ENCODE measurements around the gene PYURF. TPM values are rescaled to one million over a fixed set of nuclear protein-coding genes. Genes with fewer than 3 reads are reported as not detected.

Gene PYURF
- total RNA-seq, 1 experiment from 2014 or later = 46.6 TPM

GRCh38 chr4:88514557-88515511 is 8.7 kb downstream of the PYURF start:
- no peaks in the 10 kb centered on the region for H3K9me3 ChIP-seq
- TF ChIP-seq CTCF (IDR thresholded peaks at IDR 0.05; ENCODE audit: insufficient read depth in 1 of 2, low read depth in 1 of 2, low read length in 1 of 2, severe bottlenecking in 1 of 2, unreplicated experiment in 1 of 2) = no peak
- Mint-ChIP-seq H3K36me3 (ENCODE audit: insufficient read depth, unreplicated experiment) (no peaks in the 10 kb centered on the region), H3K4me3 (ENCODE audit: unreplicated experiment) (no peak overlapping the region), H3K4me1 (ENCODE audit: low read depth, unreplicated experiment) (no peaks in the 10 kb centered on the region), H3K9me3 (ENCODE audit: unreplicated experiment) (no peaks in the 10 kb centered on the region), H3K27ac (ENCODE audit: unreplicated experiment) (no peak overlapping the region), H3K27me3 (ENCODE audit: insufficient read depth, unreplicated experiment) (no peaks in the 10 kb centered on the region)
- intact Hi-C loops (cut with micrococcal nuclease; ENCODE audit: unreplicated experiment) = loop anchor here (1.0 to 5.0 kb wide), 10 partner anchors 59 to 668 kb away; partner anchors contain the start of gene PPM1K
- no peaks in the 10 kb centered on the region for H3K36me3 ChIP-seq (ENCODE audit: control insufficient read depth, insufficient read depth, low read length)
- BruUV-seq (replicated peaks) = no TSS peak
- no peaks in the 10 kb centered on the region for H3K27me3 ChIP-seq (replicated peaks; ENCODE audit: control insufficient read depth, insufficient read depth, low read length)
- H3K4me1 ChIP-seq = no peaks in the 10 kb centered on the region
- no peak for DNase-seq
- H3K4me3 ChIP-seq (ENCODE audit: low read depth, low read length) = no peak overlapping the region
- POLR2A ChIA-PET = no interaction called here
- CTCF ChIA-PET = interaction anchor here (0.5 to 3.8 kb wide), 15 partner anchors 12 to 1334 kb away, joined by 3 to 74 read pairs (median 5); partner anchors contain the start of genes HERC5, HERC6 and PPM1K

DNA sequence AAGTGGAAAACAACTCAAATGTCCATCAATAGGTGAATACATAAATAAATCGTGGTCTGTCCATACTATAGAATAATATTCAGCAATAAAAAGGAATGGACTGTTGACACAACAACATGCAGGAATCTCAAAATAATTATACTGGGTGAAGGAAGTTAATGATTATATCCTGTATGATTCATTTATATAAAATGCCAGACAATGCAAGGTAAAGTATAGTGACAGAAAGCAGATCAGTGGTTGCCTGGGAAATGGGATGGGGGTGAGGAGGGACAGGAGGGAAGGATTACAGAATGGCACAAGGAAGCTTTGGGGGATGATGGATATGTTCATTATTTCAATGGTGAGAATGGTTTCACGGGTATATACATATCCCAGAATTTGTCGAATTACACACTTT is 12.3 kb downstream of the PYURF start:
- H3K27me3 Mint-ChIP-seq (ENCODE audit: insufficient read depth, unreplicated experiment) = no peaks in the 10 kb centered on the region
- H3K4me1 Mint-ChIP-seq (ENCODE audit: low read depth, unreplicated experiment) = no peaks in the 10 kb centered on the region
- no peaks in the 10 kb centered on the region for H3K27me3 ChIP-seq (replicated peaks; ENCODE audit: control insufficient read depth, insufficient read depth, low read length)
- BruUV-seq (replicated peaks) = no TSS peak
- no peak overlapping the region for H3K4me3 ChIP-seq (ENCODE audit: low read depth, low read length)
- no peak for DNase-seq
- H3K36me3 ChIP-seq (ENCODE audit: control insufficient read depth, insufficient read depth, low read length) = no peaks in the 10 kb centered on the region
- CTCF ChIA-PET = no interaction called here
- no peak for TF ChIP-seq CTCF (IDR thresholded peaks at IDR 0.05; ENCODE audit: insufficient read depth in 1 of 2, low read depth in 1 of 2, low read length in 1 of 2, severe bottlenecking in 1 of 2, unreplicated experiment in 1 of 2)
- intact Hi-C loops (cut with micrococcal nuclease; ENCODE audit: unreplicated experiment) = no loop called here
- no peaks in the 10 kb centered on the region for H3K9me3 ChIP-seq
- H3K4me3 Mint-ChIP-seq (ENCODE audit: unreplicated experiment) = no peak overlapping the region
- H3K9me3 Mint-ChIP-seq (ENCODE audit: unreplicated experiment) = no peaks in the 10 kb centered on the region
- POLR2A ChIA-PET = no interaction called here
- H3K36me3 Mint-ChIP-seq (ENCODE audit: insufficient read depth, unreplicated experiment) = no peaks in the 10 kb centered on the region
- H3K27ac Mint-ChIP-seq (ENCODE audit: unreplicated experiment) = no peak overlapping the region
- no peaks in the 10 kb centered on the region for H3K4me1 ChIP-seq

GRCh38 chr4:88503344-88503743 is 20.2 kb downstream of the PYURF start:
- no TSS peak for BruUV-seq (replicated peaks)
- TF ChIP-seq CTCF (IDR thresholded peaks at IDR 0.05; ENCODE audit: insufficient read depth in 1 of 2, low read depth in 1 of 2, low read length in 1 of 2, severe bottlenecking in 1 of 2, unreplicated experiment in 1 of 2) = no peak
- H3K27me3 ChIP-seq (replicated peaks; ENCODE audit: control insufficient read depth, insufficient read depth, low read length) = no peaks in the 10 kb centered on the region
- intact Hi-C loops (cut with micrococcal nuclease; ENCODE audit: unreplicated experiment) = no loop called here
- Mint-ChIP-seq H3K27me3 (ENCODE audit: insufficient read depth, unreplicated experiment) (no peaks in the 10 kb centered on the region), H3K27ac (ENCODE audit: unreplicated experiment) (no peak overlapping the region), H3K9me3 (ENCODE audit: unreplicated experiment) (no peaks in the 10 kb centered on the region), H3K4me1 (ENCODE audit: low read depth, unreplicated experiment) (no peaks in the 10 kb centered on the region), H3K36me3 (ENCODE audit: insufficient read depth, unreplicated experiment) (no peaks in the 10 kb centered on the region), H3K4me3 (ENCODE audit: unreplicated experiment) (no peak overlapping the region)
- no peak overlapping the region for H3K4me3 ChIP-seq (ENCODE audit: low read depth, low read length)
- H3K4me1 ChIP-seq = no peaks in the 10 kb centered on the region
- no peaks in the 10 kb centered on the region for H3K36me3 ChIP-seq (ENCODE audit: control insufficient read depth, insufficient read depth, low read length)
- CTCF ChIA-PET = no interaction called here
- H3K9me3 ChIP-seq = no peaks in the 10 kb centered on the region
- no peak for DNase-seq
- POLR2A ChIA-PET = no interaction called here
